Uterus (tissue), 4 donors: Measurements from ENCODE around the gene GNLY. TPM values are rescaled to one million over a fixed set of nuclear protein-coding genes. Genes with fewer than 3 reads are reported as not detected.

Experiments
- DNase-seq, 2 donors: peaks; one replicate each; pipeline ENCODE4 v3.0.0-alpha.2; 2019 to 2020
- H3K27ac ChIP-seq, 2 donors: fragments of 200-600 bp; sonication (generic); 1 replicate in 1 of 2; 2 replicates in 1 of 2; pipeline ENCODE4 v1.5.1; 2016 to 2018
- H3K27me3 ChIP-seq, 2 donors: fragments of 200-600 bp; sonication (generic); one replicate each; pipeline ENCODE4 v1.5.1; 2018 to 2019; ENCODE audit warnings: control low read depth in 1 of 2
- H3K36me3 ChIP-seq, 2 donors: fragments of 200-600 bp; sonication (generic); one replicate each; pipeline ENCODE4 v1.5.1; 2019; ENCODE audit warnings: control low read depth in 1 of 2
- H3K4me1 ChIP-seq, 2 donors: fragments of 200-600 bp; sonication (generic); one replicate each; pipeline ENCODE4 v1.5.1; 2018 to 2019; ENCODE audit warnings: control low read depth in 1 of 2
- H3K4me3 ChIP-seq, 2 donors: fragments of 200-600 bp; sonication (generic); 1 replicate in 1 of 2; 2 replicates in 1 of 2; pipeline ENCODE4 v1.5.1; 2018 to 2019; ENCODE audit warnings: mild to moderate bottlenecking in 1 of 2
- H3K9me3 ChIP-seq, 2 donors: fragments of 200-600 bp; sonication (generic); one replicate each; pipeline ENCODE4 v1.5.1; 2019; ENCODE audit warnings: control low read depth in 1 of 2
- CTCF ChIP-seq, 4 experiments: fragments of 200-600 bp in 2 of 4; fragments of 450-650 bp in 2 of 4; sonication (generic) in 2 of 4; IDR thresholded peaks; one replicate each; pipeline ENCODE4 v1.5.1; 2016 to 2019; ENCODE audit warnings: antibody characterized with exemption in 4 of 4, mild to moderate bottlenecking in 2 of 4, moderate library complexity in 1 of 4
- POLR2A ChIP-seq, 2 donors: fragments of 450-650 bp; IDR thresholded peaks; one replicate each; pipeline ENCODE4 v1.6.1; 2016; ENCODE audit warnings: antibody characterized with exemption in 2 of 2, mild to moderate bottlenecking in 1 of 2, moderate library complexity in 1 of 2
- intact Hi-C: fragments of 100-400 bp; cut with DNase I; formaldehyde crosslinking; loops from one replicate; pipeline ENCODE4 v1.15.1; 2023; ENCODE audit warnings: low total_unique reads
- total RNA-seq, 4 donors: library from RNA; depleted of rRNA in 3 of 4; stranded (reverse); fragments of >200 nt in 3 of 4; gene quantifications; one replicate each; pipeline versions ENCODE4 v1.1.0 to v1.2.4, GENCODE V29; 2014 to 2023
- donor health status: DM: yes; HTN: yes; CAD: no.

Gene GNLY
- total RNA-seq, 4 donors from 2014 or later: 0.48 to 5.9 (median 4.8) TPM; not detected in 1

- no peaks in the 10 kb centered on the region for H3K27me3 ChIP-seq
- no peaks in the 10 kb centered on the region for H3K9me3 ChIP-seq
- no peaks in the 10 kb centered on the region for H3K4me1 ChIP-seq
- TF ChIP-seq POLR2A (IDR thresholded peaks at IDR 0.05) (no peak), CTCF (IDR thresholded peaks at IDR 0.05) (no peak)
- no peak overlapping the region for H3K27ac ChIP-seq
- no peak overlapping the region for H3K4me3 ChIP-seq
- H3K36me3 ChIP-seq: no peaks in the 10 kb centered on the region
- intact Hi-C loops: no loop called here
- DNase-seq: no peak
Observed at GRCh38 chr2:85721641-85722040, 27.5 kb downstream of the GNLY start.

- H3K36me3 ChIP-seq: no peaks in the 10 kb centered on the region
- H3K27ac ChIP-seq: no peak overlapping the region
- H3K4me1 ChIP-seq: no peaks in the 10 kb centered on the region
- no peaks in the 10 kb centered on the region for H3K27me3 ChIP-seq
- TF ChIP-seq POLR2A (IDR thresholded peaks at IDR 0.05) (no peak), CTCF (IDR thresholded peaks at IDR 0.05) (no peak)
- DNase-seq: no peak
- H3K4me3 ChIP-seq: no peak overlapping the region
- intact Hi-C loops: no loop called here
- H3K9me3 ChIP-seq: no peaks in the 10 kb centered on the region
Observed at GRCh38 chr2:85722519-85722918, 28.4 kb downstream of the GNLY start.

GRCh38 chr2:85723707-85724360 is 29.7 kb downstream of the GNLY start:
- TF ChIP-seq POLR2A (IDR thresholded peaks at IDR 0.05) (no peak), CTCF (IDR thresholded peaks at IDR 0.05) (no peak)
- DNase-seq: no peak
- Histone ChIP-seq H3K27ac (no peak overlapping the region), H3K4me3 (no peak overlapping the region), H3K4me1 (no peaks in the 10 kb centered on the region), H3K9me3 (no peaks in the 10 kb centered on the region), H3K27me3 (no peaks in the 10 kb centered on the region), H3K36me3 (no peaks in the 10 kb centered on the region)
- intact Hi-C loops: no loop called here

GRCh38 chr2:85724731-85725181 is 30.6 kb downstream of the GNLY start:
- Histone ChIP-seq H3K36me3 (no peaks in the 10 kb centered on the region), H3K27me3 (no peaks in the 10 kb centered on the region), H3K4me3 (no peak overlapping the region), H3K4me1 (peaks cover 0 to 4% of the 10 kb centered on the region in 2 donors), H3K27ac (no peak overlapping the region), H3K9me3 (no peaks in the 10 kb centered on the region)
- DNase-seq: no peak
- intact Hi-C loops: no loop called here
- no peak for TF ChIP-seq POLR2A (IDR thresholded peaks at IDR 0.05)
- TF ChIP-seq CTCF (IDR thresholded peaks at IDR 0.05): no peak

- no peaks in the 10 kb centered on the region for H3K9me3 ChIP-seq
- no peaks in the 10 kb centered on the region for H3K27me3 ChIP-seq
- DNase-seq: no peak
- H3K4me1 ChIP-seq: peaks cover 0 to 4% of the 10 kb centered on the region in 2 donors
- H3K27ac ChIP-seq: no peak overlapping the region
- TF ChIP-seq CTCF (IDR thresholded peaks at IDR 0.05) (no peak), POLR2A (IDR thresholded peaks at IDR 0.05) (no peak)
- intact Hi-C loops: no loop called here
- no peak overlapping the region for H3K4me3 ChIP-seq
- no peaks in the 10 kb centered on the region for H3K36me3 ChIP-seq
Observed at GRCh38 chr2:85725451-85725850, 31.3 kb downstream of the GNLY start.
